RCC 7860 (cell line): ENCODE measurements around the gene ARL13A.
"Not testable (repeated sequence)": the region's sequence is repeated elsewhere in the genome, so short reads cannot be mapped to it uniquely, and the experiment has no call there.

Source experiments
- DNase-seq: peaks from one replicate; pipeline ENCODE4 v3.0.0-alpha.2; 2015; ENCODE audit warnings: low spot score
- FAIRE-seq: peaks from 2 replicates; lab custom pipeline; 2012; peaks lifted over from hg19 to GRCh38; lab: Jason Lieb, UNC

ARL13A gene

DNA sequence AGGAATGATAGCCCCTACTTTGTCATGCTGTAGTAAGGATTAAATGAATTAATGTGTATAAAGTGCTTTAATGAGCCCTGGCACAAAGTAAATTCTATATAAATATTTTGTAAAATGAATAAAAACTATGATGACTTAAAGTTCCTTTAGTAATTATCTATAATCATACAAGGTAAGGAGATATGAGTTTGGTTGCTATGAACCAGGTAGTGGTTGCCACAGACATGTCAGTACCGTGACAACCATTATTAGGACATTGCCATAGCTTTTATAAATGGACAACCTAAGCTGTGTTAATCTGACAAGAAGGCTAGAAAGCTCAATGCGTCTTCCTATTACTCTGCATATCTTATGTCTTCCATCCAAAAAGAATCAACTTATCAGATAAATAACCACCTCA is at the start of gene ARL13A:
Gene ARL13A (plus strand): TSS at position 301 of the 400 bp plus-strand sequence. CDS start 3,982 bp downstream, outside the sequence.
- no peak for FAIRE-seq

DNA sequence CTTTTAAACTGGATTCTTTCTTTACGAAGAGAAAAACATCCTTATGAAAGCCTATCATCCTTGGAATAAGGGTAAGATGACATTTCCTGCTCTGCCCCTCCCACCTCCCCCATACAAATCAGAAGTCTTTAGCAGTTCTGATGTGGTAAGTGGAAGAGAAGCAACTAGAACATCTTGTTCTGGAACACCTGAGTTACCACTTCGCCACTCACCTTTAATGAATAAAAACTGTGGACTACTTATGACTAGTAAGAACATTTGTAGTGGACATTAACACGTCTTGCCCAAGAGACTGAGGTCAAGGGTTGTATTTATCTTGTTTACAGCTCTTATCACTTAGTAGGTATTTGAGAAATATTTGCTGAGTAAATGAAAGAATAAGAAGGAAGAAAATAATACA is 45.1 kb upstream of the ARL13A start:
- DNase-seq (no peak), FAIRE-seq (no peak)

More for the DNA sequence above, at the start of gene ARL13A:
- DNase-seq, result no peak

DNA sequence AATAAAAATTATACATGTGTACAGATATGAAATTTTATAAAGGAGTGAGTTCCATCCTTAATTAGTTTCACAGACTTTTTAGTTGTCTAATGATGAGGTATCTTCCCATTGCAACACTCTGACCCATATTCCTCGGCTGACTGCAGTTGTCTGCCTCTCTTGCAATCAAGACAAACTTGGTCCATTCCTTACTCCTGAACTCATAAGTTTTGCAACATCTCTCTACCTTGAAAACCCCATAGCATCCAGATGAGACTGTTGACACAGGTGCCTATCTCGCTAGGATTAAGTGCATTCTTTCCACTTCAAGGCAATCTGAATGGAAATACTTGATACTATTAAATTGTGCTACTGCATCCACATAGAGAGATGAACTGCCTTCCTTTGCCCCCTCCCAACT is 43.1 kb upstream of the ARL13A start:
- DNase-seq (no peak), FAIRE-seq (no peak)

DNA sequence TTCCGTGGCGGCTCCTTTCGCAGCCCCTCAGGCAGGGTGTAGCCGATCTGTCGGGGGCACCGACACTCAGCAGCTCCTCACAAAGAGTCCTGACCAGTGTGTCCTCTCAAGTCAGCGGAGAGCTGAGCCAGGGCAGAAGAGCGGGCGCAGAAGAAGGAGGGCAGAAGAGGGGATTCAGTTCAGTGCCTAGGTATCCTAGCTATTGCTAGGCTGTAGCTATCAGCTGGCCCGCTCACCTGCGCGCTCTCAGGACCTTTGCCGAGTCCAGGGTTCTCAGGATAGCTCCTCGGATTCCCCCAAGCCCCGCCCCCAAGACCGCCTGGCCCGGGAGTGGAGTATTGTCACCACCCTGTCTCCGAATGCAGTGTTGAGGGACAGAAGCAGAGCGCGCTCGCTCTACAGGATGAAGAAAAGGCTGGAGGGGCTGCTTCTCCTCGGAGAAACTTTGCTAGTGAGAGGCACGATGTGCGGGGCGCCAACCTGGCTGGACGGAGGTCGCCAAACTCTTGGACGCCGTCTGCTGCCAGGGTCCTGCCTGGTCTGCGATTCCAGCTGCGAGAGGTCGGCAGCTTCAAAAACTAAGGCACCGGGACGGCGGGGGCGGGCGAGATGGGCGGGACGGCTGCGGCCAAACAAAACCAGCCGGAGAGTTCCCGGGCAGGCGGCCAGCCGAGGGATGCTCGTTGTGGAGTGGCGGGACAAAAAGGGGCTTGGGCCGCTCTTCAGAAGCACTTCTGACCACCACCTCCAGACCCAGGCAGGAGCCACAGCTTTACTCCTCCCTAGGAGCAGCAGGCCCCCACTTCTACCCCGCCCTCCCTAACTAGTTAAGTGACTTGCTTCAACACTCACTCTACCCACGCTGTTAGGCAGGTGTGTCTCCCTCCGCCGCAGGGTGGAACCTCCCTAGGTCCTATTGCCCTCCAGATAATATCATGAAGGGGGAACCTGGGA is 40.6 kb upstream of the ARL13A start, which contains the start of gene XKRX:
Gene XKRX (minus strand): TSS at position 258 of the 954 bp plus-strand sequence. CDS start 613 bp downstream, outside the sequence.
- FAIRE-seq (no peak), DNase-seq (no peak)

DNA sequence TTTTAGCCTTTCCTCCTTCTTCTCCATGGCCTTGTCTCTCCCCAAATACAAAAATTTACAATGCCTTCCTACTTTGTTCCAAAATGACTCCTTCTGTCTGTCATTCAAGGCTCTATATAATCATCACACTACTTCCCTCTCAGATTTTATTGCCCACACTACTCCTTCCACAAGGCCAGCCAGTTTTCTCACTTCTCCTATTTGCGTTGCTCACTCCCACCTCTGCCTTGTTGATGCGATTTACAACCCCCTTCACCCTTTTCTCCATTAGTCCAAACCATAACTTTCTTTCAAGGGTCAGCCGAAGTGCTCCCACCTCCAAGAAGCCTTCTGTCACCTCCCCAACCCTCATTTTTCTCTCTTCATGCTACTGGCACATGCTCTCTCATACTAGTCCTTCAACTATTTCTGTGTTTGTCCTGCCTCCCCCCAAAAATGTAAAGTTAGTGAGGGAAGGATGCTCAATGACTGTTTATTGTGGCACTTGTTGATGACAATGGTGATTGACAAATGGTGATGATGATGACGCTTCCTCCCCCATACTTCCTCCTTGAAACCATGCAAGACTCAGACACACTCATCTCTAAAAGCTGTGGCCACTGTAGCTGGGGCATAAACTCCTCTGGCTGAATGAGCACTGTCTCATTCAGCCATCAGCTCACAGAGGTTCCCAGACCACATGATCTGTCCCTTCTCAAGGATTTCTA is 38.1 kb upstream of the ARL13A start:
- FAIRE-seq (no peak), DNase-seq (no peak)

DNA sequence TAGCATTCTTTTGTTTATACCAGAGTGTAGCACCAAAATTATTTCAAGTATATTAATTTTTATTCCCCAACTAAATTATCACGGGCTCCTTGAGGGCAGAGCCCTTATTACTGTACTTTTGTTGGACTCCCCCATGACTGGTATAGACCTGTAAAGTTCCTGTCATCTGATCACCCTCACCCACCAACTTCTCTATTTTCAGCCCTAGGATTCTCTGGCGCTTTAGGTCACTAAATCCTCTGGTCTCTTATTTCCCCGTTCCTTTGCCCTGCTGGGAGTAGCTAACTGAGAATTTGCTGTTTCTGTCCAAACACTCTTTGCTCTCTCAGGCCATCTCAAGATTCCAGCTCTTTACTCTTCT is 37.6 kb upstream of the ARL13A start:
- no peak for FAIRE-seq

DNA sequence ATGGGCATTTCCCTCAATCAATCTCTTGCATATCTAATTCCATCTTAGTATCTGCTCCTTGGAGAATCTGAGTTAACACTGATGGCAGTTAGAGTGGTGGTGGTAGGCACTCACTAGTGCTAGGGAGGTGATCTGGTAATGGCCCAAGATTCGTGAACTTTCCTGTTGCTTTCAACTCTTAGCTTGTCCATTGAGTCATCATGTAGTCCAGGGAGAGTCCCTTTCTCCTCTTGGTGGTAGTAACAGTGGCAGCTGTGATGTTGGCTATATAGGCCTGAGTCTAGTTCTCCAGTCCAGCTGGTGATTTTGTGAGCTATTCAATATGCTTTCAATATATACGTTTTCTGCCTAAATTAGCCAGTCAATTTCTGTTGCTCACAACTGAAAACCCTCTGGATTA is 33.7 kb upstream of the ARL13A start:
- DNase-seq (no peak), FAIRE-seq (no peak)

More for the DNA sequence above, 37.6 kb upstream of the ARL13A start:
- DNase-seq, result no peak

DNA sequence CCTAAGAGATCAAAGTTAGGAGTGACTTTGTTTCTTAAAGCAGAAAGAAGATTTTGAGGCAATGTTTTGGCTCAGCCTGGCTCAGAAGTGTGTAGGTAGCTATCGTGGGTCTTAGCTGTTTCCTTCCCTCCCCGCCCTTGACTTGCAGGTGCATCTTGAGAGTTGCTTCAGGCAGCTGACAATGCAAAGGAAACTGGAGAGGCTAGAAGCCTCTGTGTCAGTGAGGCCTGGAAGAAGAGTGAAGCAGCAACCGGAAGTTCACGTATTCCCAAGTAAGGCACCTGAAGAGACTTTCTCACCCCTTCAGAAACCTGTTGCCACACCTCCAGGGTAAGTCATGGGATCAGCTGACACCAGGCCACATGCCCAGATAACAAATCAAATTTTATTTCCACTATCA is 30.2 kb upstream of the ARL13A start:
- no peak for FAIRE-seq
- DNase-seq, result no peak

DNA sequence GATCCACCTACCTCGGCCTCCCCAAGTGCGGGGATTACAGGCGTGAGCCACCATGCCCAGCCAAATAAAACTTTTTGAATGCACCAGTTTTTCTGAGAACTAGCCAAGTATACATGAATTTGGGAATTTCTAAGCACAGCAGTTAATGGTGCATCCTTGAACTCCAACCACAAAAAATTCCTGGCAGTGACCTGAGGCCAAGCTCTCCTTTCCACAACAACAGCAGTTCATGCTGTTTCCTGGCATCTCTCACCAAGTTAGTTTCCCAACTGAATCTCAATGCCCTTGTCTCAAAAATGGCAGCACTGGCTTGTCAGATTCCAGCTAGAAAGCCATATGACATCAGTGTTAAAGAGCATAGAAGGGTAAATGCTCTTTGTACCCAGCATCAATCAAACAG is 24.9 kb upstream of the ARL13A start:
- FAIRE-seq, result no peak
- DNase-seq, result no peak

DNA sequence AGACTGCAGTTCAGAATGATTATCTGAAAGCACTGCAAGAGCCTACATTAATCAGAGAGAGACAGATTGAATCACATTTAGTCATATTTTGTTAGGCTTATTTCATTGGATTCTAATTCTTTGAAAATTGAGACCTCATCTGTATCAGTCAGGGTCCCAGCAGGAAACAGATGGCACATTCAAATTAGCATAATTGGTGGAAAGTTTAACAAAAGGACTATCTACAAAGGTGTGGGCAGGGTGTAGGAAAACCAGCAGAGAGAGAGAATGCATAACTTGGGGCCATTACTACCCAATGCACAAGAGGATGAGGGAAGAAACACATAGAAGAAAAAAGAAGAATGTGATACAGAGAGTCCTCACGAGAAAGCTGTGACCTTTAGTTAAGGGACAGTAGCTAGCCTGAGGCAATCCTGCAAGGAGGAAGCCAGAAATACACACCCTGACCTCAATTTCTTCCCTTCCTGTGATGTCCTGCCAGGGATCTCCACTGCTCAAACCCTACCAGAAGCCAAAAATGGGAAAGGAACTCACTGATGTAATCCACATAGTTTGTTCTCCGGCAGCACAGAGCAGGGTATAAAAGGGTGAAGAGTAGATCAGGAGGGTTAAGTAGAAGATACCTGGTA is 23.1 kb upstream of the ARL13A start:
- FAIRE-seq, result no peak
- no peak for DNase-seq

DNA sequence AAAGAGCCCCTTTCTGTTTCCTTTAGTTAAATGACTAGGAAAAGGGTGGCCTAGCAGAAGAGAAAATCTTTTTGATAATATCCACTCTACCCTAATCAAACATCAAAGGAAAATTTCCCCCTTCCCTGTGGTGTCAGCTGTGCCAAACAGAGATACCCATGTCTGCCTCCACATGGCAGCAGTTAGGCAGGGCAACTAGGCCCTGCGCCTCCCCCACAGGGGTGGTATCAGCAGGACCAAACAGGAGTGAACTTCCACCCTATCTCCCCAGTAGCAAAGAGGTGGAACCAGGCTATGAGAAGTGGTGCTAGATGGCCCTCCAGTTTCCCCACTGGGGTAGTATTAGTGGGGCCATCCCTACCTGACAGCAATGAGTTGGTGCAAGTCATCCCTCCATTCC is 21.0 kb upstream of the ARL13A start:
- DNase-seq (no peak), FAIRE-seq (no peak)

DNA sequence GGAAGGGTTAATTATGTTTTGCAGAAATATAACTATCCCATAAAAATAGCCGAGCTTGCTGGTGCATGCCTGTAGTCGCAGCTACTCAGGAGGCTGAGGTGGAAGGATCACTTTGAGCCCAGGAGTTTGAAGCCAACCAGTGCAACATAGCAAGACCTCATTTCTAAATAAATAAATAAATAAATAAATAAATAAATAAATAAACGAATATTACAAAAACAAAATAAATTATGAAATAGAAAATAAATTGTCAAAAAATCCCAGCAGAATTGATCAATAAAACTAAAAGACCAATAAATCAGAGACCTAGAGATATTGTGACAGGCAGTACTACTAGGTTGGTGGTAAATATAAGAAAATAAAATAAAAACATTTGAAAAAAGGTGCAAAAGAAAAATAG is 6.7 kb upstream of the ARL13A start:
- FAIRE-seq, result no peak

DNA sequence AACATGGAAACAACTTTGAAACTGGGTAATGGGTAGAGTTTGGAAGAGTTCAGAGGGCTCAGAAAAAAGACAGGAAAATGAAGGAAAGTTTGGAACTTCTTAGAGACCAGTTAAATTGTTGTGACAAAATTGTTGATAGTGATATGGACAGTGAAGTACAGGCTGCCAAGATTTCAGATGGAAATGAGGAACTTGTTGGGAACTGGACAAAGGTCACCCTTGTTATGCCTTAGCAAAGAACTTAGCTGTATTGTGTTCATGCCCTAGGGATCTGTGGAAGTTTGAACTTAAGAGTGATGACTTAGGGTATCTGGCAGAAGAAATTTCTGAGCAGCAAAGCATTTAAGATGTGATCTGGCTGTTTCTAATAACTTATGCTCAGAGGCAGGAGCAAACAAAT is 5.1 kb upstream of the ARL13A start:
- no peak for DNase-seq
- no peak for FAIRE-seq

More for the DNA sequence above, 6.7 kb upstream of the ARL13A start:
- no peak for DNase-seq

DNA sequence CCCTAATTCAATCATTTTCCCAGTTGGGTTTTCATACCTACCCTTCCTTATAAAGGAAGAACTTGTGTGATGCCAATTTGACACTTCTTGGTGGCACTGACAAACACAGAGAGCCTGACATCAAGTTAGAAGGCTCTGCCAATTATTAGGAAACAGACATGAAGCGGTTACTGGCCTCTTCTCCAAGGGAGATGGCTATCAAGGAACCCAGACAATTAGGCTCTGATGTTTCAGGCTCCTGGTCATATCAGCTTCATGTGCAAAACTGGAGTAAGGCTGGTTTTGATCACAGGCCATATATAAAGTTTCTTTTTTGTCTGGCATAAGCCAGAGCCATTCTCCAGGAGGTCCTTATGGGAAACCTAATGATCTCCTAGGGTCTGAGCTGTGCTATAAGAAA is 428 bp downstream of the ARL13A start:
- FAIRE-seq, result no peak
- no peak for DNase-seq

DNA sequence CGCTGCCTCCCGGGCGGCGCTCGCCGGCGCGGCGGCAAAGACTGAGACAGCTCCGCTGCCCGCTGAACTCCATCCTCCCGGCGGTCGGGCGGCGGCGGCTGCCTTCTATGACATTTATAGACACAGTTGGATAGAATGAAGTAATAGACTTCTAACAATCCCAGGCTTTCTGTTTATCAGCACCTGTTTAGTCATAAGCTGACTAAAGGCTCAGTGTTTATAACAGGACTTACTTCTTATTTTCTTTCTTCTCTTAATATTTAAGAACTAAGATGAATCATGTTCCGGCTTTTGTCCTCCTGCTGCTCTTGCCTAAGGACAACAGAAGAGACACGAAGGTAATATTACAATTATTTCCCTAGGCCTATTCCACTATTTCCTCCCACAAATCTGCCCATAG is 3.9 kb downstream of the ARL13A start:
- no peak for FAIRE-seq
- DNase-seq, result no peak

DNA sequence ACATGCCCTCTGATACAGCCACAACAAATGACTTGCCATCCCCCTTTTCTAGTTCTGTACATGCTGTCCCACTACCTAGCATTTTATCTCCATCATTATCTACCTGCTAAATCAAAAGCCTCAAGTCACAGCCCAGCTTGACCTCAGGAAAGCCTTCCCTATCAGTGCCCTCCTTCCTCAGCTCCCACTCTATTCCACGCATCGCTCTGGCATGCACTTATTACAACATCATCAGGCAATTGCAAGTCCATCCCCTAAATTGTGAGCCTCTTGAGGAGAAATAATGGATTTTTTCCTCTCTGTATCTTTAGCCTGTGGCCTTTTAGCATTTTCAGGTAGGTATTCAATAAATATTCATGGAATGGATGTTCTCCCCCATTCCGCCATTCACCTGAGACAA is 5.7 kb downstream of the ARL13A start:
- DNase-seq (no peak), FAIRE-seq (no peak)

DNA sequence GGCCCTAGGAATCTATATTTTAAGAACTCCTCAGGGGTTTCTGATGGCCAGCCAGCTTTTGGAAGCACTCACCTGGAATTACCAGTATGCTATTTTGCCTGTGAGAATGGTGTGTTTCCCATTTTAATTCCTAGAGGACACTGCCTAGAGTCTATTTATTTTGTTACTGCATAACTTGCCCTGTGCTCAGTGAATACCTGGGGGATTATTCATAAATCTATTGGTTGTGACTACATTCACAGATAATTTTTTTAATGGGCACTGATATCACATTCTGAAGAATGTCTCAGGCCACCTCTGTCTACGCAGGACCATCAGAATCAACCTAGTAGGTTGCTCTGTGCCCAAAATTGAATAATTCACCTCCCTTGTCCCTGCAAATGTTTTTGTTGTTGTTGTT is 6.7 kb downstream of the ARL13A start:
- FAIRE-seq (no peak), DNase-seq (no peak)

DNA sequence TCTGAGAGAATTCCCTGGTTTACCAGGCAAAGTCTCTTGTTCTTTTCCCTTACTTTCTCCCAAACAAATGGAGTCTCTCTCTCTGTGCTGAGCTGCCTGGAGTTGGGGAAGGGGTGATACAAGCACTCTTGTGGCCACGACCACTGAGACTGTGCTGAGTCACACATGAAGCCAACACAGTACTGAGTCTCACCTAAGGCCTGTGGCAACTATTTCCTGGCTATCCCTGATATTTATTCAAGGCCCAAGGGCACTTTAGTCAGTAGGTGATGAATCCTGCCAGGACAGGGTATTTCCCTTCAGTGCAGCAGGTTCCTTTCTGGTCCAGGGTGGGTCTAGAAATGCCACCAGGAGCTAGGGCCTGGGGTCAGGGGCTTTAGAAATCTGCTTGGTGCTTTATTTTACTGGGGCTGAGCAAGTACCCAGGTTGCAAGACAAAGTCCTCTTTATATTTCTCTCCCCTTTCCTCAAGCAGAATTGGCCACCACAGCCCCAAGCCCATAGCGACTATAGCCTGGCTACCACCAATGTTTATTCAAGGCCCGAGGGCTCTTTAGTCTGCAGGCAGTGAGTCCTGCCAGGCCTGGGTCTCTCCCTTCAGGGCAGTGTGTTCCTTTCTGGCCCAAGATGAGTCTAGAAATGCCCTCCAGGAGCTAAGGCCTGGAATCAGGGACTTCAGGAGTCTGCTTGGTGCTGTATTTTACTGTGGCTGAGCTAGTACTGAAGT is 10.5 kb downstream of the ARL13A start:
- peak; percentile 11 for DNase-seq
- FAIRE-seq, result no peak

DNA sequence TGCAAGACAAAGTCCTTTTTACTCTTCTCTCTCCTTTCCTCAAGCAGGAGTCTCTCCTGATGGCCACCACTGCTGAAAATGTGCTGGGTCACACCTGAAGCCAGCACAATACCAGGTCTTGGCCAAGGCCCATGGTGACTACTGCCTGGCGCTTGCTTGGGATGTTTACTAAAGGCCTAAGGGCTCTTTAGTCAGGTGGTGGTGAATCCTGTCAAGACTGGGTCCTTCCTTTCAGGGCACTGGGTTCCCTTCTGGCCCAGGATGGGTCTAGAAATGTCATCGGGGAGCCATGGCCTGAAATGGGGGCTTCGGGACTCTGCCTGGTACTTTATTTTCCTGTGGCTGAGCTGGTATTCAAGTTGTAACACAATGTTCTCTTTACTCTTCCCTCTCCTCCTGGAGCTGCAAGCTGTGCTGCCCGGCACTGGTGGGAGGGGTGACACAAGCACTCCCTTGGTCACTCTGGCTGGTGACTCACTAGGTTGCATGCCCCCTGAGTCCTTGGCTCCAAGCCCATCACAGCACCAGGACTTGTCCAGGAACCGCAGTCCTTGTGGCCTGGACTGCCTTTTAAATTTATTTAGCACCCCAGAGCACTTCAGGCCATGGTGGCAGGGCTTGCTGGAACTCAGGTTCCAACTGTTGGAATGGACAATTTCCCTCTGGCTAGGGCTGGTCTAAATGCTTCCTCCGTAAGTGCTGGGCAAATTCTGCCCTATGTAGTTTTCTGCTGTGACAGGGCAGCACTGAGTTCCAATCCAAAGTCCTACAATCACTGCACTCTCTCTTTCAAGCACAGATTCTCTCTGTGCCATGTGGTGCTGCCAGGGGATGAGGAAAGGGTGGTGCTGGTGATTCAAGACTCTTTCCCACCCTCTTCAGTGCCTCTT is 11.3 kb downstream of the ARL13A start:
- FAIRE-seq (peak; percentile 89), DNase-seq (peak; percentile 76)

DNA sequence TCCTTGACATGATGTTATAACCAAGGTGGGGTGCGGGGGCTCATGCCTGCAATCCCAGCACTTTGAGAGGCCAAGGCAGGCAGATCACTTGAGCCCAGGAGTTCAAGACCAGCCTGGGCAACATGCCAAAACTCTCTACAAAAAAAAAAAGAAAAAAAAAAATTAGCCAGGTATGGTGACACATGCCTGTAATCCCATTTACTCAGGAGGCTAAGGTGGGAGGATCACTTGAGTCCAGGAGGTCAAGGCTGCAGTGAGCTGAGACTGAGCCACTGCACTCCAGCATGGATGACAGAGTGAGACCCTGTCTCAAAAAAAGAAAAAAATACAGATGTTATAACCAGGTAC is 12.0 kb downstream of the ARL13A start:
- DNase-seq, FAIRE-seq: not testable (repeated sequence)
